Medulla oblongata (tissue), 1 donor: ENCODE results near the gene TEKT2.
A peak's percentile ranks its signal among the peaks of the same experiment; 100 is the strongest.

Experiments
- DNase-seq: peaks from one replicate; pipeline ENCODE4 v3.0.0-alpha.2; 2015; ENCODE audit errors: extremely low spot score

The TEKT2 gene, protein sequence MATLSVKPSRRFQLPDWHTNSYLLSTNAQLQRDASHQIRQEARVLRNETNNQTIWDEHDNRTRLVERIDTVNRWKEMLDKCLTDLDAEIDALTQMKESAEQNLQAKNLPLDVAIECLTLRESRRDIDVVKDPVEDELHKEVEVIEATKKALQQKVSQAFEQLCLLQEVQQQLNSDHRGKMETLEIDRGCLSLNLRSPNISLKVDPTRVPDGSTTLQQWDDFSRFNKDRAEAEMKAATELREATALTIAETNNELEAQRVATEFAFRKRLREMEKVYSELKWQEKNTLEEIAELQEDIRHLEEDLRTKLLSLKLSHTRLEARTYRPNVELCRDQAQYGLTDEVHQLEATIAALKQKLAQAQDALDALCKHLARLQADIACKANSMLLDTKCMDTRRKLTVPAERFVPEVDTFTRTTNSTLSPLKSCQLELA

DNA sequence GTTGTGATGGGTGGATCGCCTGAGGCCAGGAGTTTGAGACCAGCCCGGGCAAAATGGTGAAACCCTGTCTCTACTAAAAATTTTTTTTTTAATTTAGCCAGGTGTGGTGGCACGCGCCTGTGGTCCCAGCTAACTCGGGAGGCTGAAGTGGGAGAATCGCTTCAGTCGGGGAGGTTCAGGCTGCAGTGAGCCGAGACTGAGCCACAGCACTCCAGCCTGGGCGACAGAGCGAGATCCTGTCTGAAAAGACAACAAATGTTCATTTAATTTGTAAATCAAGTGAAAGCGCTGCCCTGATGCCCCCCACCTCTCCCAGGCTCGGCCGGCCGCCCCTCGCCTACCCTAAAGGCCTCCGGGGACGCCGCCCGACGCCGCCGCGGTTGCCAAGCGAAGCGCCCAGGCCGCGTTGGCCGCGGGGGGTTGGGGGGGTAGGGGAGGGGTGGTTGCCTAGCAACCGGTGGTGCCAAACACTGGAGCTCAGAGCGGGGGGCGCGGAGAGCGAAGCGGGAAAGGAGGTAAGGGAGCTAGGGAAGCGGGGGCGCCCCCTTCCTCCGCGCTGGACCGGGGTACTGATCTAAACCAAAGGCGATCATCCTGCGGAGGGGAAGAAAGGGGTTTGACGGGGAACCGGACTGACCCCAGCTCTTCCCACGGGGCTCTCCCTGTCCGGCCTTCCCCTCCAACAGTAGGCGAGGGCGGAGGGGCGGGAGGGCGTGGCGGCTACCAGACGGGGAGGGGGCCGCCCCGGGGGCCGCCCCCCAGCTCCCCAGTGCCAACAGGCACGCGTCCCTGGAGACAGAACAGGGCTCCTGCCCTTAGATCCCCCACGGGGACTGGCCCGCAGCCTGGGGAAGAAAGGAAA is at the start of gene TEKT2:
TEKT2 (plus strand) TSS at position 460 of the 862 bp plus-strand sequence. CDS start 828 bp downstream, outside the sequence.
- DNase-seq, result peak; percentile 50

DNA sequence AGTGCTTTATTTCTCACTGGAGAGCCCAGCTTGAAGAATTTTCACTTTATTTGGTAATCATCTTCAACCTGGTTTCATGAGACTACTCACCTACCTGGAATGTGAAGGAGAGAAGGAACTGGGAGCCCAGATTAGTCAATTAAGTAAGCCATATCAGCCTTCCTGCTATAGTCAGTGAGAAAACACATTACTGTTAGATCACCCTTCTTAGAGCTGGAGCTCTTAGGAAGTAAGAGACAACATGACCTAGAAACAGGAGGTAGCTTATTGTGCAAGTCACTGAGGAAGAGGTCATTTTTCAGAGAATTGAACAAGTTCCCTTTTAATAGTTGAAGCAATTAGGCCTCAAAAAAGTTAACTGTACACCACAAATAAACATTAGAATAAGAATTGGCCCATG is 49.2 kb upstream of the TEKT2 start:
- peak; percentile 9 for DNase-seq

DNA sequence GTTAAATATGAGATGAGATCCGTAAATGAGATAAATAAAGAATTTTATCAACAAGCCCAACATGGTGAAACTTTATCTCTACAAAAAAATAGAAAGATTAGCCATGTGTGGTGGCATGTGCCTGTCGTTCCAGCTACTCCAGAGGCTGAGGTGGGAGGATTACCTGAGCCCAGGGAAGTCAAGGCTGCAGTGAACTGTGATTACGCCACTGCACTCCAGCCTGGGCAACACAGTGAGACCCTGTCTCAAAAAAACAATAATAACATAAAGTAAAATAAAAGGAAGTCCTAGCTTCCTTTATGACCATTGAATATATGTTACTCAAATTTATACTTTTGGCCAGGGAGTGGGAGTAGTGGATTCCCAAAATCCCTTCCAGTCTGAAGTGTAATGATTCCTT is 48.7 kb upstream of the TEKT2 start:
- no peak for DNase-seq

DNA sequence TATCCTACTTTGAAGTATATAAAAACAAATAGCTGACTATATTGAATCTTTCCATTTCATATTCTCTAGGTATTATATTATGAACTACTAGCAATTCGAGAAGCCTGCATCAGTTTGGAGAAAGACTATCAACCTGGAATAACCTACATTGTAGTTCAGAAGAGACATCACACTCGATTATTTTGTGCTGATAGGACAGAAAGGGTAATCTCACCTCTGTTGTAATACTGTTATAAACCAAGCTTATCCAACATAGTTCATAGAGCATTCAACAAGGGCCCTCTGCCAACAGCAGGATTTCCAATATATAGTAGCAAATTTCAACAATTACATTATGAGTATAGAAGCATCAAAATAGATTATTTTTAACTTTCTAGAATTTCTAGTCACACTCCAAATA is 43.7 kb upstream of the TEKT2 start:
- no peak for DNase-seq

DNA sequence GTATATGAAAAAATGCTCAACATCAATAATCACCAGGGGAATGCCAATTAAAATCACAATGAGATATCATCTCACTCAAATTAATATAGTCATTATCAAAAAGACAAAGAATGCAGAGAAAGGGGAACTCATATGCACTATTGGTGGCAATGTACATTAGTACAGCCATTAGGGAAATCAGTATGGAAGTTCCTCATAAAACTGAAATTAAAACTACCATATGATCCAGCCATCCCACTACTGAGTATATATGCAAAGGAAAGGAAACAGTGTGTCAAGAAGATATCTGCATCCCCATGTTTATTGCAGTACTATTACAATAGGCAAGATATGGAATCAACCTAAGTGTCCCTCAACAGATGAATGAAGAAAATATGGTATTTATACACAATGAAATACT is 32.1 kb upstream of the TEKT2 start:
- no peak for DNase-seq

DNA sequence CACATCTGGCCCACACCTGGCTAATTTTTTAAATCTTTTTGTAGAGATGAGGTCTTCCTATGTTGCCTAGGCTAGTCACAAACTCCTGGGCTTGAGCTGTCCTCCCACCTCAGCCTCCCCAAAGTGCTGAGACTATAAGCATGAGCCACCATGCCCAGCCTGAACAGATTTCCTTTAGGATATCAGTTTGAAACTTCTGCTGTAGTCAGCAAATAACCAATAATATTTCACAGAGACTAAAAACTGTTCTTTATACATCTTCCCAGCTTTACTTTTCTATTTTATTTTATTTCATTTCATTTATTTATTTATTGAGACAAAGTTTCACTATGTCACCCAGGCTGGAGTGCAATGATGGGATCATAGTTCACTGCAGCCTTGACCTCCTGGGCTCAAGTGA is 29.9 kb upstream of the TEKT2 start:
- DNase-seq, result no peak

DNA sequence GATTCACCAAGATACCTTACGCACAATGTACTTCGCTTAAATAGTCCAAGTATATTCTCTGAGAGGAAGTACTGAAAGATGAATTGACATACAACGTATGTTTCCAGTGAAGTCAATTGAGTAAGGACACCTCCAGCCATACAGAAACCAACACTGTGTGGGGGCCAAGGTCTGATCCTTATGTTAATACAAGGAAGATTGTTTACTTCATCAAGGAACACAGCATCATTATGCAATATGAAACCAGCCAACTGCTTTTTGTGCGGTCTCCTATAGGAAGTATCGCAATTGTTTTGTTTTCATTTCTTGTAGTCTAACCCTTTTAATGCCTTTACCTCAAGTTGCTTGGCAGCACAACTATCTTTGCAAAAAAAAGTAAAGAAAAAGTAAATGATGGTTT is 28.2 kb upstream of the TEKT2 start:
- DNase-seq, result no peak

DNA sequence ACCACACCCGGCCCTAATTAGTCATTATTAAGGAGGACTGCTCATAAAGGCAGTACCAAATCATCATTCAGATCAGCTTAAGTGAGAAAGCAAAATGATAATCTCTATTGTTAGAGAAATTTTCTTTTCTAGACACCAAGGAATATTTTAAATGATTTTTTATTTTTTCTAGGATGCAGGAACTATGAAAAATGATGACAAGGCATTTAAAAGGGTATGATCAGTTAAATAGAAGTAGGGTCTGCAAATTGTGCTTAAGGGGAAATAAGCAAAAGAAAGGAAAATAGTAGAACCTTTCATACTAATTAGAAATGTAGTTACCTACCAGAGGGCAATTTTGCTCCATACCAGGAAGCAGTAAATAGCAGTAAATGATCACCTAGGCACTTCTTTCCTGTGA is 21.6 kb upstream of the TEKT2 start:
- no peak for DNase-seq

DNA sequence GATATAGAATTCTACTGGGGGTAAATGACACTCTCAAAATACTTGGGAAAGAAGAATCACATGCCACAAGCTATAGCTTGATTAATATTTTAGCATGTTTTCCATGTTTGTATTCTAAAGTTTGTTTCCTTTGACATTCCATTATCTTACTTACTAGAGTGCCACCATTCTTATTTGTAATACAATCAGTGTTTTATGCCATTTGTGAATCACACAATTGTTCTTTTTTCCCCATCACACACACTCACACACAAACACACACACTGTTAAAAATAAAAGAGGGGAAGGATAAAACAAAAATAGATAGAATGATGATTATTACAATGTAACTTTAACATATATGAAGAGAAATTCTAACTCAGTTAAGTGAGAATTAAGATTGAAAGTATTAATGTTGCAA is 16.0 kb upstream of the TEKT2 start:
- DNase-seq, result peak; percentile 74

DNA sequence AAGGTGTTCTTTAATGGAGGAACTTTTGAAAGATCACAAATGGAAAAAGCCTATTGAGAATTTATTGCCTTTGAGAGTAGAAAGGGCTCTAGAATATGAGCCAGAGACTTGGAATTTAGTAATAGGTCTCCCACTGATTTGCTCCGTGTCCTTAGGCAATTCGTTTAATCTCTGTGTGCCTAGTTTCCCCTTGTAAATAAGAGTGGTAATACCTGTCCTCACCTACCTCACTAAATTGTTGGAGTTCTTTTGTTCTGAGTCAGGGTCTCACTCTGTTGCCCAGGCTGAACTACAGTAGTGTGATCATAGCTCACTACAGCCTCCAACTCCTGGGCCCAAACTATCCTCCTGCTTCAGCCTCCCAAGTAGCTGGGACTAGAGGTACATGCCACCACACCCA is 15.0 kb upstream of the TEKT2 start:
- DNase-seq, result no peak

DNA sequence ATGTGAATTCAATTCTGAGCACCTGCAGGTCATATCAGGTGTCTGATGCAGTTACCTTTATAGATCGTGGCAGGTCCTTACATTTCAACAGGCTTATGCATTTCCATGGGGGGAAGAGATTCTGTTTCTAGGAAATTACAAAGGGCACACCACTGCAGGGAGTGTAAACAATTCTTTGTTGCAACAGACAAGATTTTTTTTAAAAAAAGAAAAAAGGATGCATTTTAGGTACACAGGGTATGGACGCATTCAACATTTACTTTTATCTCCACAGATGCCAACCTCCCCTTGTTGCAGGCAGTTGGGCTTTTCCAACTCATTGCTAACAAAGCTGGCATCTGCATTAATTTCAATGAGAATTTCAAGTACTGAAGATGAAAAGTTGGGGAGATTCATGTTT is 13.5 kb upstream of the TEKT2 start:
- DNase-seq, result no peak

DNA sequence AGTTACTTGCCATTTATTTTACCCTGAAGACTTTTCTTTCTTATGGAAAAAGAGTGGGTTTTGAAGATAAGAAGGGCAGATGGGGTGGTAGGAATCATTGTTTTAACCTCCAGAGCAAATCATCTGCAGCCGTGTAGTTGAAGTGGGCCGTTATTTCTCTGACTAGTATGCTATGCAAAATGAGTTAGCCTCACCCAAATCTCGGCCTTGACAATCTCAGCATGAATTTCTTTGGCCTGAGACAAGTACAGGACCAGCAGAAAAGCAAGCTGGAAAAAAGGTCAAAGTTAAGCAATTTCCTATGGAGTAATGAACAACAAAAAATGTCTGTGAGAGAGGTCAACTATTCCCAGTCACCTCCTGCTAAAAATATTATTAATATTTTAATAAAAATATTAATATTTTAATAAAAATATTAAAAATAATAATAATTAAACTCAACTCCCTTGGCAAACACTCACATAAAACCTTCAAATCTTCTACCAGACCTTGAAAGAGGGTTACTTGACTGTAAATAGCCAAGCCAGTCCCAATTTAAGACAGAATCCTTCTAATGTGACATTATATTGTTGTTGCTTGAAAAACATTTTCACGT is 6.8 kb upstream of the TEKT2 start:
- DNase-seq, result no peak

DNA sequence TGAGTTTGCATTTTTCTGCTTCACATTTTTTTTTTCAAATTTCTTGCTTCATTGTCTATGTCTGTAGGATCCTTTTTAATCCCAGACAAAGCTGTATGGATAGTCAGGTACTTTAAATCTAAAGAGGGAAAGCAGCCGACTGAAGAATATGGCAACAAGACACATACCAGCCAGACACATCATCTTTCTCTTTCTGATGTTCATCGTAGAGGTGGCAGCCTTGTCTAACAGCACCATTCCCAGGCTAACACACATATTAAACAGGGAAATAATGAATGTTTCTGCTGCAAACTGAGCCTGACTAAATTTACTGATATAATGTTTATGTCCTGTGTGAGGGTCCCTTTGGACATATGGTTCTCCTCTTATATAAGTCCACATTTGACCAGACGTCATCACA is 3.7 kb upstream of the TEKT2 start:
- no peak for DNase-seq

DNA sequence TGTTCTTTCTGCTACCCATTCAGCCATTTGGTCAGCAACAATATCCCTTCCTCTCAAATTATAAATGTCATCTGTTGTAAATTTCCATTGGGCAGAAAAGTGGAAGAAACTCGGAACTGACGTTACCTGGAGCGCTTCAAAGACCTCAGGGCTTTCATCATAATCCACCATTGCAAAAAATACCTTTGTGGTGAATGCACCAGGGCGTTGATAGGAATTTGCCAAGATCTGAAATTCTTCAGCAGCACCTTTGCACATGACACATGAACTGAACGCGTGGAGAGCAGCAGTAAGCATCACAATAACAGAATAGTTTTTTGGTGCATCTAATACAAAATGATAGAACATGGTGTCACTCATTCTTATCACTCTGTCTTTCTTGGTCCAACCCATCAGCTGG is 3.1 kb upstream of the TEKT2 start:
- no peak for DNase-seq

DNA sequence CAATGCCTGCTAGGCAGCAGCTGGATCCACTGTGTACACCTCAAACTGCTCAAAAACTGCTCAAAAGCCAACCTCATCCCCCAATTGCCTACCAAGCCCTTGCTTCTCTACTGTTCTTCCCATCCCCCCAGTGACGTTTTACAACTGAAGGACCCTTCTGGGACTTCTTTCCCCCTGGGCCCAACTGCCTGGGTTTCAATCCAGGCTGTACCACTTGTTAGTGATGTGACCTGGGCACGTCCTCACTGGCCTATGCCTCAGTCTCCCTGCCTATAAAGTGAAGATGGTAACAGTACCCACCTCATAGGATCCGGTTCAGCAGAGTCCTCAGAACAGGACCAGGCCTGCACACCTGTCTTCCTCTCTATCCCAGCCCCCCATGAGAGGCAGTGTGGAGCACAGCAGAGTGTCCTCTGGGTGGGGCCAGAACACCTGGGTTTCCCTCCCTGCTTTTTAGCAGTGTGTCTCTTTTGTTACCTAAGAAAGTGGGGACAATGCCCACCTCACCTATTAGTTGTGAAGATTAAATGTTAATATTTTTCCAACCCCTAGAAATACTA is 1.9 kb upstream of the TEKT2 start:
- DNase-seq, result no peak

DNA sequence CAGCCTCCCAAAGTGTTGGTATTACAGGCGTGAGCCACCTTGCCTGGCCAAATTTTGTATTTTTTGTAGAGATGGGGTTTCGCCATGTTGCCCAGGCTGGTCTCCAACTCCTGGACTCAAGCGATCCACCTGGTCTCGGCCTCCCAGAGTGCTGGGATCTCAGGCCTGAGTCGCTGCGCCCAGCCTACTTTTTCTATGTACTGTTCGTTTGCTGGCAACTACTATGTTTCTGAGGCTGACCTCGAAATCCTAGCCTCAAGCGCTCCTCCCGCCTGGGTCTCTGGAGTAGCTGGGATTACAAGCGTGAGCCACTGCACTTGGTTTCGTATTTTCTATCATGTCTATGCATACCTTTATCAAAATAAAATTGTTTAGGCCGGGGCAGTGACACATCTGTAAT is 675 bp upstream of the TEKT2 start:
- DNase-seq, result no peak

DNA sequence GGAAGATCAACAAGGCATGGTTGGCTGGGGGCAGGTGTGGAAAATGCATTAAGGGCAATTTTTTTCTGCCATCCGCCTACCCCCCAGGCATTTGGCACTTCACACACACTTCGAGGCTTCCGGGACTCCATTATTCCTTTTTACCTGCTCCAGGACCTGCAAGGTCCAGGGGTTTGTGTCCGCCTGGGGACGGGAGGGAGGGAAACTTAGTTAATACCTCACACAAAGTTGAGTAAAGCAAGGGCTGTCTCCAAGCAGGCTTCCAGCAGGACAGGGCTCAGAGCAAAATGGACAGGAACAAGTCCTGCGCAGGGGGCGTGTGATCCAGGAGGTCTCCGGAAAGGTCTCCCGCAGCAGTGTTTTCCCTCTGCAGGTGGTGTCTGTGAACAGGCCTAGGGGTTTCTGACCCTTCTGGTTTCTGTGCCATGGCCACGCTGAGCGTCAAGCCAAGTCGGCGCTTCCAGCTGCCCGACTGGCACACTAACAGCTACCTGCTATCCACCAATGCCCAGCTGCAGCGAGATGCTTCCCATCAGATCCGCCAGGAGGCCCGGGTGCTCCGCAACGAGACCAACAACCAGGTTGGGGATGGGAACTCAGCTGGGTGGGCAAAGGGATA is 712 bp downstream of the TEKT2 start:
- no peak for DNase-seq

DNA sequence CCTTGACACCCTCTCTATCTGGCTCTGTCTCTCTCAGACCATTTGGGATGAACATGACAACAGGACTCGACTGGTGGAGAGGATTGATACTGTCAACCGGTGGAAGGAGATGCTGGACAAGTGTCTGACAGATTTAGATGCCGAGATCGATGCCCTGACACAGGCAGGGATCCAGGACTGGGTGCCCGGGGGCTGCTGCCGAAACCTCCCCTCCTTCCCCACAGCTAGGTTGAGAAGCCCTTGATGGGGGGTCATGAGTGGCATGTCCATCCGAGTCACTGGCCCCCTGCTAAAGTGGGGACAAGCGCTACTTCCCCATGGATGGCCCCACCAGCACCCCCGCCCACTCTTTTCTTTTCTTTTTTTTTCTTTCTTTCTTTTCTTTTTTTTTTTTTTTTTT is 1.2 kb downstream of the TEKT2 start:
- DNase-seq, result no peak

DNA sequence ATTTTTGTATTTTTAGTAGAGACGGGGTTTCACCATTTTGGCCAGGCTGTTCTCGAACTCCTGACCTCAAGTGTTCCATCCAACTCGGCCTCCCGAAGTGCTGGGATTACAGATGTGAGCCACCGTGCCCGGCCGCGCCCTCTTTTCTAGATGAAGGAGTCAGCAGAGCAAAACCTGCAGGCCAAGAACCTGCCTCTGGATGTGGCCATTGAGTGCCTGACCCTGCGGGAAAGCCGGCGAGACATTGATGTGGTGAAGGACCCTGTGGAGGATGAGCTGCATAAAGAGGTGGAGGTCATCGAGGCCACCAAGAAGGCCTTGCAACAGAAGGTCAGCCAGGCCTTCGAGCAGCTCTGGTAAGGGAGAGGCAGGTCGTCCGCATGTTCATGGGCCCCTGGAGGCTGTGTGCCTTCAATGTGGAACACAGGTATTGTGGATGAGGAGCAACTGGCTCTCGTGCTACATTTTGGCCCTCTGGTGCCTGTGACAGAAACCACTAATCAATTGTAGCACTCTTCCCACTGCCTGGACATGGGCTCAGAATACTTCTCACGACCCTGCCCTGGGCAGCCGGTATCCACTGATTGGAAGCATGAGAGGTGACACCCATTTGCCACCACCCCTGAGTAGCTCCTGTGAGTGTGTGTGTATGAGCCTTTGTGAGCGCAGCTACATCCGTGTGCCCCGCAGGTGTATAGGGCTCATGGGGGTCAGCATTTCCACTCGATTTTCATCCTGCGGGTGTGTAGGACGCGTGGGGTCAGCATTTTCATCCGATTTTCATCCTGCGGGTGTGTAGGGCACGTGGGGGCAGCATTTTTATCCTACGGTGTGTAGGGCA is 2.0 kb downstream of the TEKT2 start:
- DNase-seq, result no peak

DNA sequence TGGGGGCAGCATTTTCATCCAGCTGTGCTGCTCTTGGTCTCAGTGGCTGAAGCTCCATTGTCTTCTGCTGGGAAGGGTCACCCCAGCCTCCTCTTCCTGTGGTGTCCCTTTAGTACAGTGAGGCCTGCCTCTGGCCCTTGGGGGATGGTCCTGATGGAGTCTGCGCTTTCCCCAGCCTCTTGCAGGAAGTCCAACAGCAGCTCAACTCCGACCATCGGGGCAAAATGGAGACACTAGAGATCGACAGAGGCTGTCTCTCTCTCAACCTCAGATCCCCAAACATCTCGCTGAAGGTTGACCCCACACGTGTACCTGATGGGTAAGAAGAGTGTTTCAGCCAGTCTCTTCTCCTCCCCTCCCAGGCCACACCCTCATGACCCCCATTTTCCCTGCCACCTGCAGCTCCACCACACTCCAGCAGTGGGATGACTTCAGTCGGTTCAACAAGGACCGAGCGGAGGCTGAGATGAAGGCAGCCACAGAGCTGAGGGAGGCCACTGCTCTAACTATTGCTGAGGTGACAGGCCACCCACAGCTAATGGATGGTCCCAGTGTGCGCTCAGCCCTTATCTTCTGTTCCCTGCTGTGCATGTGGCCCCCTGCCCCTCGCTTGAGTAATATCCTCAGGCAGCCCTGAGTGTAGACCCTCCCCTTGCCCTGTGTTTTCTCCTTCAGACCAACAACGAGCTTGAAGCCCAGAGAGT is 2.8 kb downstream of the TEKT2 start:
- DNase-seq, result no peak
